GM19452 (cell line): ENCODE results near the gene MAP4.

ENCODE experiments used
- ATAC-seq: cut with Tn5 transposase; IDR thresholded peaks from one replicate; pipeline ENCODE4 v1.9.1; 2021; ENCODE audit not compliant: unreplicated experiment

MAP4 gene

DNA sequence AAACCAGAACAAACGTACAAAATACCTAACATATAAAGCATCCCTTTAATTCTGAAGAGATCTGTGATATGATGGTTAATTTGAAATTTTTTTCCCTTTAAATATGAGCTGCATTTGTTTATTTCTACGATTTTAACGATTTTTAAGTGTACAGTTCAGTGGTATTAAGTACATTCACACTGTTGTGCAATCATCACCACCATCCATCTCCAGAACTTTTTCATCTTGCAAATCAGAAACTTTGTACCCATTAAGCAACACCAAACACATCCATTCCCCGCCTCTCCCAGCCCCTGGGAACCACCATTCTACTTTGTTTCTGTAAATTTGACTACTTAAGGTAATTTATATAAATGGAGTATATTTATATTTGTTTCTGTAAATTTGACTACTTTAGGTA lies 51.5 kb downstream of the MAP4 start:
- ATAC-seq: no peak

DNA sequence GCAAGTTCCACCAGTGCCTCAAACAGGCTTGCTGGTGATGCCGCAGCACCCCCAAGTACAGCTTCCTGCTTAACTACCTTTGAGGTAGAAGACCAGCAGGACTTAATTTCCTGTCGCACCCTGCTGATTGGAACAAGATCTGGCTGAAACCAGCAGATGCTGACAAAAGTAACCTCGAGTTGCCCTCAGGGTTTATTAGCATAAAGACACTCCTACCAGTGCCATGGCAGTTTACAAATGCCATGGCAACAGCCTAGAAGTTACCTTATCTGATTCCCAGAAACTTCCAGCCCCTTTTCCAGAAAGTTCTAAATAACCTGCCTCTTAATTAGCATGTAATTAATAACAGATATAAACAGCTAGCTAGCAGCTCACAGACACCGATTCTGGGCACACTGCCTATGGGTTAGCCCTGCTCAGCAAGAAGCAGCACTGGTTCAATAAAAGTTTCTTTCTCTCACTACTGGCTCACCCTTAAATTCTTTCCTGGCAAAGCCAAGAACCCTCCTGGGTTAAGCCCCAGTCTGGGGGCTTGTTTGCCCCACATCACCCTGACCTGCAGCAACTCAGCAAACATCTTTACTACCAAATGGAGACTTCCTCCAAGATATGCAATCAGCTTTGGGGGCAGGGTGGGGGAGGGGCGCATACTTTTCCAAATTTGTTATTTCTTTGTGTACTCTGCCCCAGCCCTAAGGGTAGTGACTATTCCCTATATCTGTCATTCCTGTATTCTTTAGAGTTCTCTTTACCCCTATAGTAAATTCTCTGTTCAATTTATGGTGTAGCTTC lies 54.2 kb downstream of the MAP4 start:
- ATAC-seq: no peak

DNA sequence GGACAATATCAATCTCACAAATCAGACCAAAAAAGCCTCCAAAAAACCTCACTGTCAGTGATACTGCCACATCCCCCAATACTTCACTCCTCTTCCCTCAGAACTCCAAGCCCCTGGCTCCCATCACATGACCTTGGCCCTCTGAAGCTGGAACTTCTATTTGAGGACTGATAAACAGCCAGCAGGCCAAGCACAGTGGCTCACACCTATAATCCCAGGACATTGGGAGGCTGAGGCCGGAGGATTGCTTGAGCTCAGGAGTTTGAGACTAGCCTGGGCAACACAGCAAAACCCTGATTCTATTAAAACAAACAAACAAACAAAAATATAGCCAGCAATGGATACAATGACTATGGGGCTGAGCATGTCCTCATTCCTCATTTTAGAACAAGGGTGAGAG lies 55.2 kb downstream of the MAP4 start:
- ATAC-seq: no peak

DNA sequence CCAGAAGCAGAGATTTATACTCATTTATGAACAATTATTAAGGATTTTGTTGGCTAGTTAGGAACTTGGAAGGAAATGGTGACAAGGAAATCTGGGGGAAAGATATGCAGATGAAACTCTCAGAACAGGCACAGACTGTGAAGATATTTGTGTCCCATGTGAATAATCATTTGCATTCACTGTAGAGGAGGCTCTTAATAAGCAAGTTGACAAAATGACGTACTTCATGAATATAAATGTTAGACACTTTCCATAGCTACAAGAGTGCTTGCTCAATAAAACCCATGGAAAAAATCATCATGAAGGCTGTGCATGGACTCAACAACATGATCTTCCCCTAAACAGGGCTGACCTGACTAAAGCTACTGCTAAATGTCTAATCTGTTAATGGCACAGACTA lies 59.7 kb downstream of the MAP4 start:
- no peak for ATAC-seq

DNA sequence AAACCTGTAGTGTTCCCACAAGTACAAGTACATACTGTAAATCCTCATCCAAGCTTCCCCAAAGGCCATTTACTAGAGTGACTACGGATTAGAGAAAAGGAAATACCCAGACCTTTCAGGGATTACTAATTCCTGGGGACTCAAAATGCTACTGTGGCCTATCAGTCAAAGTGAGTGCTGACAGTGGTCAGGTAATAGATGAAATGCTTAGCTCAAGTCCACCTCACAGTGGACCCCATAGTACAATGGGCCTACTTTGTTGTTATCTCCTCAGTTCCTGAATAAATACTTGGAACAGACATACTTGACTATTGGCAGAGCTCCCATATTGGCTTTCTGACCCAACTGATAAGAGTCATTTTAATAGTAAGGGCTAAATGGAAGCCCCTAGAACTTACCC lies 61.6 kb downstream of the MAP4 start:
- ATAC-seq: no peak

DNA sequence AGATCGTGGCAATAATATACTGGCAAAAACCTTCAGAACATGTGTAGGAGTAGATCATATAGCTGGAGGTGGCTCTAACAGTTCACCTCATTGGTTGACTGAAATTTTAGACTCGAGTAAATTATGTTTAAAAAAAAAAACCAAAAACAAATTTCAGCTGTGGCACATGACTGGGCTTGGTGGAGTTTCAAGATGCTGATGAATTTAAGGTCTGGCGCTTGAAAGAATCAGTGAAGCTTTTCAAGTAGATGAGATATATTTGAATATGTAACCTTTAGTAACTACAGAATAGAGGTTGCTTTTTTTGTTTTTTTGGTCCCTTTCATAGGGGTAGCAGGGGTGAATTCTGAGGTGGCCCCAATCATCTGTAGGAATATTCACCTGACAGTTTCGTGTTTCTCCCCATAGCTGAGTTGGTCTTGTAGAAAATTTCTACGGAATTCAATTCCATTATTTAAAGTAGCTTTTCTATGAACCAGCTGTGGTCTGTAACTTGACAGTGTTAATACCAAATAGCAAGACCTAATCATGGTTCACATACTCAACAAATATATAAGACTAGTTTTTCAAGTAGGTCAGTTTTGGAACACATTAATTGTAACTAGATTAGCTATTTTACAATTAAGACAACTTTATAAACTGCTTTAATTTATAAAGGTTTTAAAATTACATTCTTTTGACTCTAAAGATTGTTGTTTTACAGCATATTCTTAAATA lies 65.6 kb downstream of the MAP4 start:
- ATAC-seq: no peak

DNA sequence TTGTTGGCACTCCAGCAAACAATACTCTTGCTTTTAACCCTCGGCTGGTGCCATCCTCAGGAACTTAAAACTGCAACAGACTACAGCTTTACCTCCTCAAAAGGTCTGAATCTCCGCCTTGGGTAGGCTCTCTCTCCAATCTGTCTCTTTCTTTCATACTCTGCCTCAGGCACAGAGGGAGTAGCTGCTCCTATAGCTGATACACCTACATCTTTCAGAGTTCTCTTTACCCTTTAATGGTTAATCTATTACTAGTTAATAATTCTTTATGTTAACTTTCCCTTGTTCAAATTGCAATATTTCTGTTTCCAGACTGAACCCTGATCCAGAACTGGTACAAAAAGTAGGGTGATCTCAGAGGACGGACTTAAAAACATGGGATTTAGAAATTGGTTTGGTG lies 66.2 kb downstream of the MAP4 start:
- ATAC-seq: no peak

DNA sequence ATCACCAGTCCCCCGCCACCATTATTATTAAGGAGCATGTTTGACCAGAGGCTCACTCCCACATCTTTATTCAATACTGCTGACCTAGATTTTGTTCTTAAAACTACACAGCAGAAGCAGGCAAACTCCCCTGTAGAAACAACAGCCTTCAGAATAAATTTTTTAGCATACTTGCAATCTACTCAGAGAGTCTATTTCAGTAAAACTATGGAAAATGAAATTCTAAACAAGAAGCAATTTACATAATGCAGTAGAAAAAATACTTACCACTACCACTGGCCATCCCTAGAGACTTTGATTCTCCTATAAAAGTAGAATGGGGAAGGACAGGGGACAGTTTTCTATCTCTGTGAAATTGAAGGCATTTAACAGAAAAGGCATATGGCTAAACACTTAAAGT lies 76.0 kb downstream of the MAP4 start:
- no peak for ATAC-seq

DNA sequence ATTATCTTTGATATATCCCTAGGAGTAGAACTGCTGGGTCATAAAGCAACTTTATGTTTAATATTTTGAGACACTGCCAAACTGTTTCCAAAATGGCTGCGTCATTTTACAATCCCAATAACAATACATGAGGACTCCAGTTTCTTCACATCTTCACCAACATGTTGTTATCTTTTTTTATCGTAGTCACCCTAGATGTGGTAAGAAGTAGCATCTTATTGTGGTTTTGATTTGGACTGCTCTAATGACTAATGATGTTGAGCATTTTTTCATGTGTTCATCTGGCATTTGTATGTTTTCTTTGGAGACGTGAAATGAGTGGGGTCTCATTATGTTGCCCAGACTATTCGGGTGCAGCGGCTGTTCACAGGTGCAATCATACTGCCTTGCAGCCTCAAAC lies 83.8 kb downstream of the MAP4 start:
- ATAC-seq: no peak

DNA sequence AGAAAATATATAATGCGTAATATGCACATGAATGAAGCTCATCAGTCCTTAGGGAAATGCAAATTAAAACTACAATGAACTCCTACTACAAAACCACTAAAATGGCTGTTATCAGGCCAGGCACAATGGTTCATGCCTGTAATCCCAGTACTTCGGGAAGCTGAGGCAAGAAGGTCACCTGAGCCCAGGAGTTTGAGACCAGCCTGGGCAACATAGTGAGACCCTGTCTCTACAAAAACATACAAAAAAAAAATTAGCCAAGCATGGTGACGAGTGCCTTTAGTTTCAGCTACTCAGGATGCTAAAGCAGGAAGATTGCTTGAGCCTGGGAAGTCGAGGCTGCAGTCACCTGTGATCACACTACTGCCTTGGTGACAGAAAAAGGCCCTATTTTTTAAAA lies 85.2 kb downstream of the MAP4 start:
- ATAC-seq: no peak

DNA sequence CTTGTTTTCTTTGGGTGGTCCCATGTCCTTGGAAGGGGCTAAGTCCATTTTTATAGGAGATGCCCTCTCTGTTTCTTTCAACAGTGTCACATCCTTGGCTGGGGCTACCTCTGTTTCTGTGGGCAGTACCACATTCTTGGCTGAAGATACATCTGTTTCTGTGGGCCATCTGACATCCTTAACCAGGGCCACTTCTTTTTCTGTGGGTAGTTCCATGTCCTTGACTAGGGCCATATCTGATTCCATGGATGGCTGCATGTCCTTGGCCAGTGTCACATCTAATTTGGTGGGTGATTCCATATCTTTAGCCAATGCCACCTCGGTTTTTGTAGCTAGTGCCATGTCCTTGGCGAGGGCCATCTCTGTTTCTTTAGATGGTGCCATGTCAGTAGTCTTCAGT lies 99.5 kb downstream of the MAP4 start:
- no peak for ATAC-seq

DNA sequence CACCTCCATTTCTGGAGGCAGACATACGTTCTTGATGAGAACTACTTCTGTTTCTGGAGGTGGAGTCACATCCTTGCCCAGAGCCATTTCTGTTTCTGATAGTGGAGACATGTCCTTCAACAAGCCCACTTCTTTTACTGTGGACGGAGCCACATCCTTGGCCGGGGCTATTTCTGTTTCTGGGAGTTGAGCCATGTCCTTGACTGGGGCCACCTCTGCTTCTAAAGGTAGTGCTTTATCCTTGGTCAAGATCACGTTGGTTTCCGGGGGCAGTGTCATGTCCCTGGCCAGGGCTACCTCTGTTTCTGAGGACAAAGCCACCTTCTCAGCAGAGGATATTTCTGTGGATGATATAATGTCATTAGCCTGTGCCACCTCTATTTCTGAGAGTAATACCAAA lies 100.0 kb downstream of the MAP4 start:
- no peak for ATAC-seq

DNA sequence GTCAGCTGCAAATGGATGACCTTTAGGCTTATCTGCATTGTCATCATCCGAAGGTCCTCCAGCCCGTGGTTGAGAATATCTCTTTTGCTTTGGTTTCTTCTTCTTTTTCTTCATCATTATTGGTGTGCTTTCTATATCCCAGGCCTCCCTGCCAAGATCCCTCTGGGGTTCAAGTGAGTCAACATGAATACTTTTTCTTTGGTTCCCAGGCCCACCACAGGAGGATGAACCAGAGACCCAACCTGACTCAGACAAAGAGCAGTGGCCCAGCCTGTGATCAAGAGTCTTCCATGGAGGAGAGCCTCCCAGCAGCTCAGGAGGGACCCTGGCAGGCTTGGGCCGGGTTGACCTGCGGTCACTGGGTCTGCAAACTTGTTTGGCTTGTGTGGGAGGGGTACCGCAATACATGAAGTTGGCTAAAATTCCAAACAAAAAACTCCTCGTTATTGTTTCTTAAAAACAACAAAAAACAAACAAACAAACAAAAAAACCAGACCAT lies 104.2 kb downstream of the MAP4 start:
- no peak for ATAC-seq

DNA sequence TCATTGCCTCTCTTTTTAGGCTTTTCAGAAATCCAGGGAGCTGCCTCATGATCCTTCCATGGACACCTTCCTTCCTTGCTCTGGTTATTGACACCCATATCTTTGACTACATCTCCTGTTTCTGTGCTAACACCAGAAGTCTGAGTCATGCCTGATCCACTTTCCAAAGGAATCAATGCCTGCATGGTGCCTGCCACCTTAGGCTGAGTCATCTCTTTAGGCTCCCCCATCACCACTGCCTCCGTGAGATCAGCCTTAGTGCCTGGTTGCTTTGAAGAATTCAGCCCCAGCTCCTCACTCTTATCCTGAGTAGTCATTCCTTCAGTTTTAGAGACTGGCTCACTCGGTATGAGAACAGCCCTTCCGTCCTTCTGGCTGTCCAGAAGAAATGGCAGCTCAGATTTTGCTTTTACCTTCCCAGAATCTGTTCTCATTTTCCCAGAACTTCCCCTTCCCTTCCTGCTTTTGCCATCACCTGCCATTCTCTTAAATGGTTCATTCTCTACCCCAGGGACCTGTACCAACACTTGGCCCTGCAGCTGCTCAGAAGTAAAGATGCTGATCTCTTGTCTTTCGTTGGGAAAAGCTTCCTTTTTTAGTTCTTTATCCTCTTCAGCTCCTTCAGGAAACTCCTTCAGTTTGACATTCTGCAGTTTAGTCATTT lies 105.3 kb downstream of the MAP4 start:
- ATAC-seq: no peak

DNA sequence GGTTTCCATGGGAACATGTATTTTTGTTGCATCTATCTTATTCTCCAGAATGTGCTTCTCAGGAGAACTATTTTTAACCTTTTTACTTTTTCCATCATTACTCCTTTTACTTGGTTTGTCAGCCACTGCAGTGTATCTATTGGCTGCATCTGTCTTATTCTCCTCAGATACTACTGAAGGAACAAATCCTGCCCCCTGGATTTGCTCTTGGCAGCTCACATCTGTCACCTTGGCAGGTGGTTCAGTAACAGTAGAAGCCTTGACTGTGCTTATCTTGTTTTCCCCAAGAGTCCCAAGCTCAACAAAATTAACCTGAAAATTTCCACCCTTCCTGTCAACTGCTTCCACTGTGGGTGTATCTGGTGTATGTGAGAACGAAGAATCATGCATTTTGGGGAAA lies 106.0 kb downstream of the MAP4 start:
- ATAC-seq: no peak

DNA sequence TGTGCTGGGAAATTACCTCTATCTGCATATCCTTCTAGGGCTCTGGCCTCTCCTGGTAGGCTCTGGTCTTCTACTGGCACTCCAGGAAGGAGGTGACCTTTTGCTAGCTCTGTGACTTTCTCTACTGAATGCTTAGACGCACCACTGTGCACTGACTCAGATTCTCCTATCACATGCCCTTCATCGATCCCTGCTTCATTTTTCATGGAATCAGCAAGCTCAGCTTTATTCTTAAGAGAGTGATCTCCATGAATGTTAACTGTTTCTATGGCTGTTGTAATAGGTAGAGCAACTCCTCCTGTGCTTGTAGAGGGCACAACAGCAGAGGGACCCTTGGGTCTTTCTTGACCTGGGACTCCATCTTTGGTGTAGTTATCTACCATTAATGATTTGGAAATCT lies 106.6 kb downstream of the MAP4 start:
- no peak for ATAC-seq

DNA sequence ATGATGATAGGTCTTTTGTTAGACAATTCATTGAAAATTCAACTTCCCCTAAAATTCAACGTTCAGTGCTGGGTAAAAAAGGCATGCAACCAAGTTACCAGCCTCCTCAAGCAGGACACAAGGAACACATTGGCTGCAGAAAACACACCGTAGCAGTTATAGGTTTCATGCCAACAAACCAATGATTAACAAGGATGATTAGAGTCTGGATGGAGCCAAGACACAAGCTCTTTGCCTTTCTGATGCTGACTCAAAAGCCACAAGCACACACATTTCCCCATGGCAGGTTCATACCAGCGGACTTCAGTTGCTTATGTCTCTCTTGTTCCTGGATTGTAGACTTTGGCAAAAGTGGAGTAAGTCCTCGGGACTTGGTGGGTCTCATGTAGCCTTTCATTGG lies 107.5 kb downstream of the MAP4 start:
- no peak for ATAC-seq

DNA sequence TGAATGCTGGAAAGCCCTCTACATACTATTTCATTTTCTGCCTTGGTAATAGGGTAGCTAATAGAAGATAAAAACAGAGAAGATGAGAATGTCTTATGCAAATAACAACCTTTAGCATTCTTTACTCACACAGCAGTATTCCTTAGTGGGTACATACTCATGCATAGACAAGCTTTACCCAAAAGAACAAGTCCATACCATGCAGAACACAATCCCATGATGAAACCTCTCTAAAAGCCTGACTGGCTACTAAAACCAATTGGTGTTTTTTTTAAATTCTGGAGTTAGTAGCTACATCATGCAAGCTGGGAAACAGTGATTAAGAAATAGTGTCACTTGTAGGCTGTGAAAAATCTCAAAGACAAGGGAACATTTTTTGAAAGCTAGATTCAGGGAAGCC lies 108.4 kb downstream of the MAP4 start:
- ATAC-seq: no peak

DNA sequence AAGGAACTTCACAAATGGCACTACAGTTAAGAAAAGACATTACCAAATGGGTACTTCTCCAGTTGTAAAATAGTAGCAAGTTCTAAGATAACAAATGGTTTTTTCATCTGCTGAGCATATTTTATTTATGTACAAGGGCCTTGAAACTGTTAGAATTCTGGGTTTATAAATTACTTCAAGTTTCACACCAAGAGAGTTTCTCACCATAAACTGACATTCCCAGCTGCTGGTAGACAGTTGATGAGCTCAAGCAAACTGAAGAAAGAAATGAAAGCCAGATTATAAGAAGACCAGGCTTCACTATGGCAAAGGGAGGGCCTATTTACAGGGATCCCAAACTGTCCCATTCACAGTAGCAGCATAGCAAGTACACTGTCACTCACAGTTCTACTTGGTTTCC lies 113.5 kb downstream of the MAP4 start:
- ATAC-seq: no peak

DNA sequence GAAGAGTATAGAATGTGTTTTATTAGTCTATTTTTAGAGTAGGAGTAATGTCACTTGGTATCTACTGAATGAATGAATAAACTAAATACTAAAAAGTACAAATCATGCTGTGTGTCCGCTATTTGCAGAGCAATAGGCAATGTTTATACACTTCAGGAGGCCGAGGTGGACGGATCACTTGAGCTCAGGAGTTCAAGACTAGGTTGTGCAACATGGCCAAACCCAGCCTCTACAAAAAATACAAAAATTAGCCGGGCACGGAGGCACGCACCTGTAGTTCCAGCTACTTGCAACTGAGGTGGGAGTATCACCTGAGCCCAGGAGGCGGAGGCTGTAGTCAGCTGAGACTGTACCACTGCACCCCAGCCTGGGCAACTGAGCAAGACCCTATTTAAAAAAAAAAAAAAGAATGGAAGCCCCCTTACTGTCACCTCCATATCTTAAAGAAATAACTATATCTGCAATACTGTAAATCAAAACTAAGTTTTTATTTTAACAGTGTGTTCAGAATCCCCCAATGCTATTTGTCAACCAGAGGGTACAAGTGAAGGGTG lies 114.9 kb downstream of the MAP4 start:
- no peak for ATAC-seq

DNA sequence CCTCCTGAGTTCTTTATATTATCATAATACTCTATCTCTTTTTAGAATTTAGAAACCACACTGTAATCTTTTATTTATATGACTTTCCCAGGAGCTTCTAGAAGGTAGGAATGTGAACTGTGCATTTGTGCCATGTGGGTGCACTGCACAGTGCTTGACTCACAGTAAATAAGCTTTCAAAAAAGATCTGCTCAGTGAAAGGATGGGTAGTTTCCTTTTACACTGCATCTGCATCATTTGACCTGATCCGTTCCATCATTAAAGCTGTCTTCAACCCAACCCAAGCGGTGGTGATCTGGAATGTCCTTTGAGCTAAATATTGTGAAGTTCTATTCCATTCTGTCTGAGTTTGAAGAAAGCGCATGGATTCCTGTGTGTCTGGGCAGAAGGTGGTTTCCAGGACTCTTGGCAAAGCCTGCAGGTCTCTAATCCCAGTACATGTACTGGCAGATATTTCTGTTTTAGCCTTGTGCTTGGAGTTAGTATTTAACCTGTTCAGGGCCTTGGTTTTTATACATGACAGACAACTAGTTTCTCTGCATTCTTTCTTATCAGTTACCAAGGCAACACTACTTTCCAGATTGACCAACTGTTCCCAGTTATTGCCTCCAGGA lies 116.6 kb downstream of the MAP4 start:
- ATAC-seq: no peak
